Gastrocnemius medialis (tissue), 4 donors: ENCODE data around the gene CCDC70.

ENCODE experiments used
- POLR2A ChIP-seq, 2 donors: fragments of 450-650 bp; IDR thresholded peaks; one replicate each; pipeline ENCODE4 v1.6.1; 2017; ENCODE audit warnings: antibody characterized with exemption in 2 of 2, mild to moderate bottlenecking in 2 of 2, moderate library complexity in 2 of 2
- TF ChIP-seq, protein P1 (sequence below), 5 experiments: fragments of 450-650 bp in 3 of 5; fragments of 200-600 bp in 2 of 5; sonication (generic) in 2 of 5; IDR thresholded peaks in 4 of 5; conservative IDR thresholded peaks in 1 of 5; 1 replicate in 4 of 5; 2 replicates in 1 of 5; pipeline ENCODE4 v1.5.1; 2016 to 2019; ENCODE audit warnings: antibody characterized with exemption in 5 of 5, mild to moderate bottlenecking in 3 of 5, moderate library complexity in 3 of 5

DNA sequence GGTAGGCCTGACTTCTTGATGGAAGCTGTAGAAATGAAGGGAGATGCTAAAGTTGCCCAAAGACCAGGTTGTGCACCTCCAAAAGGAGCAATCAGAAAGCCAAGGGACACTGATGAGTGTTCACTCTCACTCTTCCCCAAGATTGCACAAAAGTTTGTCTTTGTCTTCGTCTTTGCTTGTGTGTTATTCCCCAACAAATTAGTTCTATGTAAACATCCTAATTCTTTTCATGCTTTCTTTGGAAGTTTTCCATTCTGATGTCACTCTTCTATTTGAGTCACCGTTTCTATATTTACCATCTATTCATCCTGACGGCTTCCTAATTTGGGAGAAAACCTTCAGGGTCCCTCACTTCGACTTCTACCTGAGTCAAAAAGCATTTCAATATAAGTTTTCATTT, 13.1 kb upstream of the CCDC70 start:
- TF ChIP-seq, protein P1, sequence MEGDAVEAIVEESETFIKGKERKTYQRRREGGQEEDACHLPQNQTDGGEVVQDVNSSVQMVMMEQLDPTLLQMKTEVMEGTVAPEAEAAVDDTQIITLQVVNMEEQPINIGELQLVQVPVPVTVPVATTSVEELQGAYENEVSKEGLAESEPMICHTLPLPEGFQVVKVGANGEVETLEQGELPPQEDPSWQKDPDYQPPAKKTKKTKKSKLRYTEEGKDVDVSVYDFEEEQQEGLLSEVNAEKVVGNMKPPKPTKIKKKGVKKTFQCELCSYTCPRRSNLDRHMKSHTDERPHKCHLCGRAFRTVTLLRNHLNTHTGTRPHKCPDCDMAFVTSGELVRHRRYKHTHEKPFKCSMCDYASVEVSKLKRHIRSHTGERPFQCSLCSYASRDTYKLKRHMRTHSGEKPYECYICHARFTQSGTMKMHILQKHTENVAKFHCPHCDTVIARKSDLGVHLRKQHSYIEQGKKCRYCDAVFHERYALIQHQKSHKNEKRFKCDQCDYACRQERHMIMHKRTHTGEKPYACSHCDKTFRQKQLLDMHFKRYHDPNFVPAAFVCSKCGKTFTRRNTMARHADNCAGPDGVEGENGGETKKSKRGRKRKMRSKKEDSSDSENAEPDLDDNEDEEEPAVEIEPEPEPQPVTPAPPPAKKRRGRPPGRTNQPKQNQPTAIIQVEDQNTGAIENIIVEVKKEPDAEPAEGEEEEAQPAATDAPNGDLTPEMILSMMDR (IDR thresholded peaks at IDR 0.05 in 4 of 5, conservative IDR thresholded peaks at IDR 0.05 in 1 of 5), result no peak
- no peak for TF ChIP-seq POLR2A (IDR thresholded peaks at IDR 0.05)
